Measurements from ENCODE around the gene ODAD3.
"Not testable (repeated sequence)": the region's sequence is repeated elsewhere in the genome, so short reads cannot be mapped to it uniquely, and the experiment has no call there.

ODAD3 gene

DNA sequence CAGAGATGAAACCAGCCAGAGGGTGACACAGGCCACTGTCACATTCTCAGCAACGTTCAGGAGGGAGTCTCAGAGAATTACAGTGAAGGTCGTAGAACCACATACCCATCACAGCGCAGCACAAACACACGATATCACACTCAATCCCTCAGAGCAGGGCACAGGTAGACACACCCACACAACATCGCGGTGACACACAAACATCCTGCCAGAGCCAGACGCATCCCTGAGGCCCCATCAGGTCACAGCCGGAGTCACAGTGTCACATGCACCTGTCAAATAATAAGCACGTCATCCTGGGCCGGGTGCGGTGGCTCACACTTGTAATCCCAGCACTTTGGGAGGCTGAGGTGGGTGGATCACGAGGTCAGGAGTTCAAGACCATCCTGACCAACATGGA lies 28.5 kb upstream of the ODAD3 start:
- no peak overlapping the region for H3K4me2 ChIP-seq (ENCODE audit: low read length, poor library complexity, severe bottlenecking)
- WGBS: 86% methylated on average over 12 of the region's 12 CpGs
- H3K27ac ChIP-seq (ENCODE audit: low read length, poor library complexity, severe bottlenecking): no peak overlapping the region

DNA sequence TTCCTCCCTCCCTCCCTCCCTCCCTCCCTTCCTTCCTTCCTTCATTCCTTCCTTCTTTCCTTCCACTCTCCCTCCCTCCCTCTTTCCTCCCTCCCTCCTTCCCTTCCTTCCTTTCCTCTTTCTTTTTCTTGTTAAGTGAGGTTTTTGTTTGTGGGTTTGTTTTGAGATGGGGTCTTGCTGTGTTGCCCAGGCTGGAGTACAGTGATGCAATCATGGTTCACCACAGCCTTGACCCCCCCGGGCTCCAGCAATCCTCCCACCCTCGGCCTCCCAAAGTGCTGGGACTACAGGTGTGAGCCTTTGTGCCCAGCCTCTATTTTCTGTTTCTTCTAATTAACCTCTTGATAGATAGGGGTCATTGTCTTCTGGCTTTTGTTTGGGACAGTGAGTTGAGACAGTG lies 26.5 kb upstream of the ODAD3 start:
- no peaks in the 10 kb centered on the region for H3K36me3 ChIP-seq (ENCODE audit: control insufficient read depth in 1 of 2, insufficient read depth in 2 of 2, low read depth in 1 of 2, low read length in 2 of 2)
- no peak overlapping the region for H3K14ac ChIP-seq (ENCODE audit: low read length in 2 of 2)
- H3K9ac ChIP-seq (ENCODE audit: low read length): no peak overlapping the region
- H3K79me1 ChIP-seq (replicated peaks; ENCODE audit: low read length, poor library complexity, severe bottlenecking): no peaks in the 10 kb centered on the region
- no peak for DNase-seq
- H3K4ac ChIP-seq (ENCODE audit: low read depth in 1 of 2, low read length in 2 of 2): no peak overlapping the region
- H2BK120ac ChIP-seq (ENCODE audit: low read depth, low read length): no peak overlapping the region
- no peak overlapping the region for H3K23ac ChIP-seq (ENCODE audit: low read length in 2 of 2)
- H2BK15ac ChIP-seq (ENCODE audit: low read depth, poor library complexity, severe bottlenecking): no peak overlapping the region
- no peaks in the 10 kb centered on the region for H3K9me3 ChIP-seq (ENCODE audit: control insufficient read depth, low read length)
- no peak overlapping the region for H3K18ac ChIP-seq (ENCODE audit: low read depth in 1 of 2, low read length in 2 of 2)
- H2BK12ac ChIP-seq (ENCODE audit: low read length in 2 of 2): no peak overlapping the region
- H3K27me3 ChIP-seq (ENCODE audit: control insufficient read depth in 1 of 2, insufficient read depth in 1 of 2, low read length in 2 of 2): peaks cover 4 to 21% of the 10 kb centered on the region in 2 experiments
- H4K91ac ChIP-seq (ENCODE audit: low read length): no peak overlapping the region
- H2AK5ac ChIP-seq (ENCODE audit: low read length, severe bottlenecking): no peak overlapping the region
- no peak overlapping the region for H3K27ac ChIP-seq (ENCODE audit: low read length, poor library complexity, severe bottlenecking)
- peaks cover 9% of the 10 kb centered on the region for H3K4me1 ChIP-seq (ENCODE audit: control insufficient read depth, insufficient read depth, low read depth, low read length)
- H3K4me3 ChIP-seq (ENCODE audit: insufficient read depth in 1 of 2, low read depth in 1 of 2, low read length in 2 of 2): no peak overlapping the region
- H2AFZ ChIP-seq (ENCODE audit: low read depth, low read length): no peak overlapping the region
- no peak overlapping the region for H4K8ac ChIP-seq (ENCODE audit: low read length)
- no peak overlapping the region for H2BK5ac ChIP-seq (ENCODE audit: low read depth, low read length, poor library complexity, severe bottlenecking)
- WGBS: no CpG with 5 or more reads among the region's 2 CpGs
- no peak overlapping the region for H3K4me2 ChIP-seq (ENCODE audit: low read length, poor library complexity, severe bottlenecking)

More for the DNA sequence above, 28.5 kb upstream of the ODAD3 start:
- Histone ChIP-seq H4K91ac (ENCODE audit: low read length) (no peak overlapping the region), H4K8ac (ENCODE audit: low read length) (no peak overlapping the region), H2BK120ac (ENCODE audit: low read depth, low read length) (no peak overlapping the region), H3K36me3 (ENCODE audit: control insufficient read depth in 1 of 2, insufficient read depth in 2 of 2, low read depth in 1 of 2, low read length in 2 of 2) (no peaks in the 10 kb centered on the region), H2BK5ac (ENCODE audit: low read depth, low read length, poor library complexity, severe bottlenecking) (no peak overlapping the region), H2BK15ac (ENCODE audit: low read depth, poor library complexity, severe bottlenecking) (no peak overlapping the region), H3K14ac (ENCODE audit: low read length in 2 of 2) (no peak overlapping the region), H3K18ac (ENCODE audit: low read depth in 1 of 2, low read length in 2 of 2) (no peak overlapping the region), H2AK5ac (ENCODE audit: low read length, severe bottlenecking) (no peak overlapping the region), H3K27me3 (ENCODE audit: control insufficient read depth in 1 of 2, insufficient read depth in 1 of 2, low read length in 2 of 2) (peaks cover 2 to 8% of the 10 kb centered on the region in 2 experiments), H3K4me3 (ENCODE audit: insufficient read depth in 1 of 2, low read depth in 1 of 2, low read length in 2 of 2) (no peak overlapping the region), H3K4me1 (ENCODE audit: control insufficient read depth, insufficient read depth, low read depth, low read length) (peaks cover 1% of the 10 kb centered on the region), H3K9me3 (ENCODE audit: control insufficient read depth, low read length) (no peaks in the 10 kb centered on the region), H3K23ac (ENCODE audit: low read length in 2 of 2) (no peak overlapping the region), H2BK12ac (ENCODE audit: low read length in 2 of 2) (no peak overlapping the region), H3K9ac (ENCODE audit: low read length) (no peak overlapping the region), H2AFZ (ENCODE audit: low read depth, low read length) (no peak overlapping the region), H3K4ac (ENCODE audit: low read depth in 1 of 2, low read length in 2 of 2) (no peak overlapping the region), H3K79me1 (replicated peaks; ENCODE audit: low read length, poor library complexity, severe bottlenecking) (no peaks in the 10 kb centered on the region)
- no peak for DNase-seq

DNA sequence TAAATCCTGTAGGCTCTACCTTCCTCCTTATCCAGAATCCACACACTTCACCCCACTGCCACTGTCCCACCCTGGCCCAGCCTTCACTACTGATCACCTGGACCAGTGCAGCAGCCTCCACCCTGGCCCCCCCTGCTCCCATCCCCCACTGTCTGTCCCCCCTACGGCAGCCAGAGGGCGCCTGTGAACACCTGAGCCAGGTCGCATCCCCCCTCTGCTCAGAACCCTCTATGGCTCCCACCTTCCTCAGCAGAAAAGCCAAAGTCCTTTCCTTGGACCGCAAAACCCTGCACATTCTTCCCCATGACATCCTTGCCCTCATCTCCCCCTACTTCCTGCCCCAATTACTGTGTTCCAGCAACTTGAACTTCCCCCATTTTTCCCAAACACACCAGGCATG lies 25.3 kb upstream of the ODAD3 start:
- no peak overlapping the region for H2BK12ac ChIP-seq (ENCODE audit: low read length in 2 of 2)
- no peaks in the 10 kb centered on the region for H3K9me3 ChIP-seq (ENCODE audit: control insufficient read depth, low read length)
- H3K27ac ChIP-seq (ENCODE audit: low read length, poor library complexity, severe bottlenecking): no peak overlapping the region
- no peaks in the 10 kb centered on the region for H3K36me3 ChIP-seq (ENCODE audit: control insufficient read depth in 1 of 2, insufficient read depth in 2 of 2, low read depth in 1 of 2, low read length in 2 of 2)
- H3K9ac ChIP-seq (ENCODE audit: low read length): no peak overlapping the region
- H3K27me3 ChIP-seq (ENCODE audit: control insufficient read depth in 1 of 2, insufficient read depth in 1 of 2, low read length in 2 of 2): peaks cover 4 to 21% of the 10 kb centered on the region in 2 experiments
- H2BK5ac ChIP-seq (ENCODE audit: low read depth, low read length, poor library complexity, severe bottlenecking): no peak overlapping the region
- no peak overlapping the region for H2AFZ ChIP-seq (ENCODE audit: low read depth, low read length)
- H3K4ac ChIP-seq (ENCODE audit: low read depth in 1 of 2, low read length in 2 of 2): no peak overlapping the region
- WGBS: 42% methylated on average over 4 of the region's 4 CpGs
- H4K91ac ChIP-seq (ENCODE audit: low read length): peak overlapping the region; percentile 46
- H2BK15ac ChIP-seq (ENCODE audit: low read depth, poor library complexity, severe bottlenecking): no peak overlapping the region
- no peak overlapping the region for H3K18ac ChIP-seq (ENCODE audit: low read depth in 1 of 2, low read length in 2 of 2)
- no peak overlapping the region for H3K14ac ChIP-seq (ENCODE audit: low read length in 2 of 2)
- H4K8ac ChIP-seq (ENCODE audit: low read length): no peak overlapping the region
- no peak overlapping the region for H3K23ac ChIP-seq (ENCODE audit: low read length in 2 of 2)
- H2BK120ac ChIP-seq (ENCODE audit: low read depth, low read length): no peak overlapping the region
- peaks cover 9% of the 10 kb centered on the region for H3K4me1 ChIP-seq (ENCODE audit: control insufficient read depth, insufficient read depth, low read depth, low read length)
- H2AK5ac ChIP-seq (ENCODE audit: low read length, severe bottlenecking): no peak overlapping the region
- no peak overlapping the region for H3K4me3 ChIP-seq (ENCODE audit: insufficient read depth in 1 of 2, low read depth in 1 of 2, low read length in 2 of 2)
- H3K4me2 ChIP-seq (ENCODE audit: low read length, poor library complexity, severe bottlenecking): no peak overlapping the region
- no peak for DNase-seq
- H3K79me1 ChIP-seq (replicated peaks; ENCODE audit: low read length, poor library complexity, severe bottlenecking): no peaks in the 10 kb centered on the region

GRCh38 chr19:11458912-11459311 lies 24.0 kb upstream of the ODAD3 start:
- not testable (repeated sequence) for H3K14ac ChIP-seq (ENCODE audit: low read length in 2 of 2); H3K79me1 ChIP-seq (replicated peaks; ENCODE audit: low read length, poor library complexity, severe bottlenecking); H3K27ac ChIP-seq (ENCODE audit: low read length, poor library complexity, severe bottlenecking); H2BK12ac ChIP-seq (ENCODE audit: low read length in 2 of 2); H4K8ac ChIP-seq (ENCODE audit: low read length); H3K9ac ChIP-seq (ENCODE audit: low read length); H2BK5ac ChIP-seq (ENCODE audit: low read depth, low read length, poor library complexity, severe bottlenecking); H3K4me2 ChIP-seq (ENCODE audit: low read length, poor library complexity, severe bottlenecking); H3K4me3 ChIP-seq (ENCODE audit: insufficient read depth in 1 of 2, low read depth in 1 of 2, low read length in 2 of 2); H3K18ac ChIP-seq (ENCODE audit: low read depth in 1 of 2, low read length in 2 of 2); H2AFZ ChIP-seq (ENCODE audit: low read depth, low read length); H2AK5ac ChIP-seq (ENCODE audit: low read length, severe bottlenecking); H3K4me1 ChIP-seq (ENCODE audit: control insufficient read depth, insufficient read depth, low read depth, low read length); H3K9me3 ChIP-seq (ENCODE audit: control insufficient read depth, low read length); H3K23ac ChIP-seq (ENCODE audit: low read length in 2 of 2); H2BK15ac ChIP-seq (ENCODE audit: low read depth, poor library complexity, severe bottlenecking); H4K91ac ChIP-seq (ENCODE audit: low read length); H3K4ac ChIP-seq (ENCODE audit: low read depth in 1 of 2, low read length in 2 of 2); DNase-seq; H2BK120ac ChIP-seq (ENCODE audit: low read depth, low read length); H3K36me3 ChIP-seq (ENCODE audit: control insufficient read depth in 1 of 2, insufficient read depth in 2 of 2, low read depth in 1 of 2, low read length in 2 of 2)
- WGBS: 89% methylated on average over 10 of the region's 11 CpGs
- H3K27me3 ChIP-seq (ENCODE audit: control insufficient read depth in 1 of 2, insufficient read depth in 1 of 2, low read length in 2 of 2): peaks cover 4 to 21% of the 10 kb centered on the region in 2 experiments
